SIG-M5 (cell line): Measurements from ENCODE around the gene RBM25.
A peak's percentile ranks its signal among the peaks of the same experiment; 100 is the strongest.
"Not testable (repeated sequence)": the region's sequence is repeated elsewhere in the genome, so short reads cannot be mapped to it uniquely, and the experiment has no call there.

Source experiments
- DNase-seq: peaks from one replicate; lab custom pipeline; 2025; lab: John Stamatoyannopoulos, UW

The RBM25 gene

GRCh38 chr14:73058224-73058921 lies at the start of gene RBM25:
TSS of gene RBM25 (plus strand) at chr14:73058534. CDS start at chr14:73071642, 13,108 bp downstream.
- DNase-seq, result peak; percentile 96

- DNase-seq, result not testable (repeated sequence)
These were observed 47.1 kb upstream of the RBM25 start for GRCh38 chr14:73011189-73011588.

- no peak for DNase-seq
These were observed 44.2 kb upstream of the RBM25 start for GRCh38 chr14:73014105-73014504.

- not testable (repeated sequence) for DNase-seq
These were observed 42.8 kb upstream of the RBM25 start for GRCh38 chr14:73015552-73015951.

- DNase-seq, result not testable (repeated sequence)
These were observed 42.3 kb upstream of the RBM25 start for GRCh38 chr14:73016011-73016410.

- DNase-seq, result no peak
These were observed 36.3 kb upstream of the RBM25 start for GRCh38 chr14:73022051-73022450.

- DNase-seq, result no peak
These were observed 32.8 kb upstream of the RBM25 start for GRCh38 chr14:73025544-73025943.

- DNase-seq, result no peak
These were observed 32.0 kb upstream of the RBM25 start for GRCh38 chr14:73026243-73026844.

GRCh38 chr14:73026845-73027542 lies 31.3 kb upstream of the RBM25 start, which contains the start of gene ZFYVE1:
TSS of gene ZFYVE1 (minus strand) at chr14:73027106. CDS start at chr14:73024508, 2,598 bp downstream.
- peak; percentile 97 for DNase-seq

- DNase-seq, result no peak
These were observed 30.8 kb upstream of the RBM25 start for GRCh38 chr14:73027546-73027945.

- no peak for DNase-seq
These were observed 30.4 kb upstream of the RBM25 start for GRCh38 chr14:73027984-73028383.

- DNase-seq, result not testable (repeated sequence)
These were observed 21.5 kb upstream of the RBM25 start for GRCh38 chr14:73036706-73037450.

GRCh38 chr14:73047808-73048207 lies 10.5 kb upstream of the RBM25 start:
- no peak for DNase-seq

- DNase-seq, result no peak
These were observed 8.9 kb upstream of the RBM25 start for GRCh38 chr14:73049428-73049827.

- no peak for DNase-seq
These were observed 3.1 kb upstream of the RBM25 start for GRCh38 chr14:73055251-73055650.

GRCh38 chr14:73057944-73058223 lies 450 bp upstream of the RBM25 start:
- DNase-seq, result no peak

- DNase-seq, result no peak
These were observed 764 bp downstream of the RBM25 start for GRCh38 chr14:73058922-73059673.

GRCh38 chr14:73069585-73069984 lies 11.3 kb downstream of the RBM25 start:
- no peak for DNase-seq

GRCh38 chr14:73091044-73091443 lies 32.7 kb downstream of the RBM25 start:
- DNase-seq, result no peak

GRCh38 chr14:73097421-73097820 lies 39.1 kb downstream of the RBM25 start:
- DNase-seq, result no peak

GRCh38 chr14:73100334-73100733 lies 42.0 kb downstream of the RBM25 start:
- DNase-seq, result no peak
